Right atrium auricular region (tissue), 2 donors: ENCODE measurements around the gene WSB2. TPM values are rescaled to one million over a fixed set of nuclear protein-coding genes. Genes with fewer than 3 reads are reported as not detected.

Experiments used
- DNase-seq: peaks from one replicate; pipeline ENCODE4 v3.0.0-alpha.2; 2019; ENCODE audit warnings: low spot score
- H3K27ac ChIP-seq, 2 donors: fragments of 200-600 bp; sonication (generic); 1 replicate in 1 of 2; 2 replicates in 1 of 2; pipeline ENCODE4 v1.5.1; 2016 to 2019
- H3K27me3 ChIP-seq, 2 donors: fragments of 200-600 bp; sonication (generic); one replicate each; pipeline versions ENCODE4 v1.5.1 to v1.6.0; 2017 to 2019
- H3K36me3 ChIP-seq: fragments of 200-600 bp; sonication (generic); one replicate; pipeline ENCODE4 v1.5.1; 2016
- H3K4me1 ChIP-seq, 2 donors: fragments of 200-600 bp; sonication (generic); one replicate each; pipeline versions ENCODE4 v1.5.1 to v1.6.0; 2017 to 2019
- H3K4me3 ChIP-seq, 2 donors: fragments of 200-600 bp; sonication (generic); 1 replicate in 1 of 2; 2 replicates in 1 of 2; pipeline ENCODE4 v1.5.1; 2017 to 2019; ENCODE audit warnings: mild to moderate bottlenecking in 1 of 2, moderate library complexity in 1 of 2
- H3K9me3 ChIP-seq, 2 donors: fragments of 200-600 bp; sonication (generic); one replicate each; pipeline ENCODE4 v1.5.1; 2019
- CTCF ChIP-seq, 2 donors: fragments of 200-600 bp; sonication (generic); IDR thresholded peaks; one replicate each; pipeline ENCODE4 v1.5.1; 2019; ENCODE audit warnings: antibody characterized with exemption in 2 of 2
- total RNA-seq, 2 donors: library from RNA; depleted of rRNA; stranded (reverse); fragments of >200 nt; gene quantifications; one replicate each; pipeline ENCODE4 v1.1.0, GENCODE V29; 2016

Gene WSB2
- total RNA-seq, 2 donors from 2014 or later = 72.3 to 86.3 TPM

- H3K27me3 ChIP-seq = no peaks in the 10 kb centered on the region
- no peak overlapping the region for H3K27ac ChIP-seq
- H3K36me3 ChIP-seq = no peaks in the 10 kb centered on the region
- TF ChIP-seq CTCF (IDR thresholded peaks at IDR 0.05) = no peak
- H3K9me3 ChIP-seq = no peaks in the 10 kb centered on the region
- no peak overlapping the region for H3K4me3 ChIP-seq
- peaks cover 0 to 12% of the 10 kb centered on the region in 2 donors for H3K4me1 ChIP-seq
- DNase-seq = no peak
Measured at GRCh38 chr12:118068445-118068844, 7.5 kb upstream of the WSB2 start.

DNA sequence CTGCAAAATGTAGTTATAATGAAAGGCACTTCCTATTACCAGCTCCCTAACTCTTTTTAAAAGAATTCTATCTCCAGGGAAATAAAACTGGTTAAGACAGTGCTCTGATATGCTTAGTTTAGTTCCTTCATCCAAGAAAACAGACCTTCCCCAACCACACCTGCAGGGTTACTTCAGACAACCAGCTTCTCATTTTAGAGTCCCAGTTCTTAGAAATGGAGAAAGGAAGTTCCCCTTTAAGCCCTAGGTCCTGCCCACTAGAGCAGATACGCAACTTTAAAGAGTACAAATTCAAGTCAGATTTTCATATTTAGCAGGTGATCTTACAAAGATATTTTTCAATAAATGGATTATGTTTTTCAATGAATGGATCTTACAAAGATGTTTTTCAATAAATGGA, 4.4 kb upstream of the WSB2 start:
- Histone ChIP-seq H3K27ac (no peak overlapping the region), H3K4me3 (no peak overlapping the region)
- DNase-seq = no peak

GRCh38 chr12:118064608-118065007, 3.6 kb upstream of the WSB2 start:
- DNase-seq = no peak
- H3K36me3 ChIP-seq = no peaks in the 10 kb centered on the region
- no peaks in the 10 kb centered on the region for H3K27me3 ChIP-seq
- no peak overlapping the region for H3K4me3 ChIP-seq
- H3K9me3 ChIP-seq = no peaks in the 10 kb centered on the region
- H3K27ac ChIP-seq = no peak overlapping the region
- no peak for TF ChIP-seq CTCF (IDR thresholded peaks at IDR 0.05)
- H3K4me1 ChIP-seq = peaks cover 0 to 35% of the 10 kb centered on the region in 2 donors

More for the DNA sequence above, 4.4 kb upstream of the WSB2 start:
- TF ChIP-seq CTCF (IDR thresholded peaks at IDR 0.05) = no peak
- Histone ChIP-seq H3K9me3 (no peaks in the 10 kb centered on the region), H3K4me1 (peaks cover 0 to 28% of the 10 kb centered on the region in 2 donors), H3K27me3 (no peaks in the 10 kb centered on the region), H3K36me3 (no peaks in the 10 kb centered on the region)

DNA sequence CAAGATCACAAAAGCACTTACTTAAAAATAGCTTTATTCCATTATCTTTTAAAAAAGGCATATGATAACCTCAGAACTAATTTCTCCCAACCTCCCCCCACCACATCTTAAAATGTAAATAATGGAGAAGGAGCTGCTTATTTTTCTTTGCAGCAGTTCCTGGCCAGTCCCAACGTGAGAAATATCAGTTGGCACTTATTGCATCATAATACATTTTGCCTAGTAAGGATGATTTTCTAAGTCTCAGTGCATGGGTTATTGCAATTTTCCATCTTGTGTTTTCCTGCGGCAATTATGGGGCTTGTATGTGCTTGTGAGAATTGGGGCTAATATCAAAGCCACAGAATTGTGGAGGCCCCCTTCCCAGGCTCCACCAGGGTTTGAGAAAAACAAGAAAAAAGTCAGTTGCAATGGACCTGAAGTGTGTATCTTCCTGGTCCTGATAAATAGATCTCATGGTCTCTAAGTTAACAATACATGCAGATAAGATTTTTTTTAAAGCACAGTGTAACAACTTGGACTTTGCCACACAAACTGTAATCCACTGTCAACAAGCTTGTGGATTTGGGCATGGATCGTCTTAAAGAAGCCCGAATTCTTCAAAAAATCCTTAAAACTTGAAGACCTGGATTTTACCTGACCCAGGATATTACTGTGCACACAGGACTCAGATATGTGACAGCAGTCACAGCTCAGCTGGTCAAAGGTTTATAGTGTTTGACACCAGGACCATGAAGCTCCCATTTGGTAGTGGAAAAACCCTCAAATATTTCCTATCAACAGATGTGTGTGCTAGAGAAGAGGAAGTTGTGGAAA, 2.8 kb upstream of the WSB2 start:
- Histone ChIP-seq H3K27me3 (no peaks in the 10 kb centered on the region), H3K27ac (no peak overlapping the region), H3K4me3 (no peak overlapping the region), H3K4me1 (peaks cover 0 to 44% of the 10 kb centered on the region in 2 donors), H3K36me3 (no peaks in the 10 kb centered on the region), H3K9me3 (no peaks in the 10 kb centered on the region)
- TF ChIP-seq CTCF (IDR thresholded peaks at IDR 0.05) = no peak
- no peak for DNase-seq

- no peaks in the 10 kb centered on the region for H3K9me3 ChIP-seq
- no peaks in the 10 kb centered on the region for H3K27me3 ChIP-seq
- peak overlapping the region; percentile 79 to 86 for H3K4me3 ChIP-seq
- H3K36me3 ChIP-seq = no peaks in the 10 kb centered on the region
- no peak for DNase-seq
- H3K27ac ChIP-seq = peak overlapping the region; percentile 98
- TF ChIP-seq CTCF (IDR thresholded peaks at IDR 0.05) = no peak
- H3K4me1 ChIP-seq = peaks cover 0 to 48% of the 10 kb centered on the region in 2 donors
Measured at GRCh38 chr12:118061873-118062843, 1.2 kb upstream of the WSB2 start.
